Endometrial microvascular endothelial cells (primary cell): ENCODE measurements around the gene MAP3K5. TPM values are rescaled to one million over a fixed set of nuclear protein-coding genes. Genes with fewer than 3 reads are reported as not detected.

Source experiments
- in situ Hi-C: cut with HindIII; loops from 2 replicates; pipeline ENCODE4 v1.10.0; 2017; ENCODE audit warnings: low sequenced_read_pairs, low pct_unique_long_range_greater_than_20kb; ENCODE audit errors: inconsistent ontology term
- total RNA-seq: library from RNA; depleted of rRNA; stranded (reverse); fragments of >200 nt; gene quantifications from one replicate; pipeline ENCODE4 v1.2.3, GENCODE V29; 2015; ENCODE audit errors: inconsistent ontology term

MAP3K5 gene
- total RNA-seq, 1 donor from 2014 or later = 9.3 TPM

- in situ Hi-C loops = no loop called here
Observed at GRCh38 chr6:136640132-136640915, 152.0 kb downstream of the MAP3K5 start.

GRCh38 chr6:136639702-136640101 lies 152.6 kb downstream of the MAP3K5 start:
- in situ Hi-C loops = no loop called here

- in situ Hi-C loops = no loop called here
Observed at GRCh38 chr6:136635615-136636014, 156.7 kb downstream of the MAP3K5 start.

- in situ Hi-C loops = no loop called here
Observed at GRCh38 chr6:136633355-136633754, 158.9 kb downstream of the MAP3K5 start.

GRCh38 chr6:136628996-136629395 lies 163.3 kb downstream of the MAP3K5 start:
- in situ Hi-C loops = no loop called here

GRCh38 chr6:136627191-136627590 lies 165.1 kb downstream of the MAP3K5 start:
- in situ Hi-C loops = no loop called here

GRCh38 chr6:136625293-136625692 lies 167.0 kb downstream of the MAP3K5 start:
- in situ Hi-C loops = no loop called here

GRCh38 chr6:136624347-136624746 lies 167.9 kb downstream of the MAP3K5 start:
- in situ Hi-C loops = no loop called here

- in situ Hi-C loops = no loop called here
Observed at GRCh38 chr6:136618086-136618485, 174.2 kb downstream of the MAP3K5 start.

- in situ Hi-C loops = no loop called here
Observed at GRCh38 chr6:136616527-136616926, 175.8 kb downstream of the MAP3K5 start.

GRCh38 chr6:136614994-136615393 lies 177.3 kb downstream of the MAP3K5 start:
- in situ Hi-C loops = no loop called here

- in situ Hi-C loops = no loop called here
Observed at GRCh38 chr6:136614350-136614749, 177.9 kb downstream of the MAP3K5 start.

GRCh38 chr6:136613477-136613876 lies 178.8 kb downstream of the MAP3K5 start:
- in situ Hi-C loops = no loop called here

GRCh38 chr6:136612666-136613389 lies 179.4 kb downstream of the MAP3K5 start:
- in situ Hi-C loops = no loop called here

- in situ Hi-C loops = no loop called here
Observed at GRCh38 chr6:136611746-136612145, 180.5 kb downstream of the MAP3K5 start.

GRCh38 chr6:136611133-136611532 lies 181.1 kb downstream of the MAP3K5 start:
- in situ Hi-C loops = no loop called here

GRCh38 chr6:136609873-136610706 lies 182.2 kb downstream of the MAP3K5 start:
- in situ Hi-C loops = no loop called here

GRCh38 chr6:136608991-136609390 lies 183.3 kb downstream of the MAP3K5 start:
- in situ Hi-C loops = no loop called here

GRCh38 chr6:136607932-136608772 lies 184.1 kb downstream of the MAP3K5 start:
- in situ Hi-C loops = no loop called here
